PC-9 (cell line): ENCODE measurements around the gene MAGI1.

Experiments
- EZH2 ChIP-seq: fragments of 200-600 bp; sonication (generic); IDR thresholded peaks from 2 replicates; pipeline ENCODE4 v1.8.0; 2017; ENCODE audit warnings: antibody characterized with exemption, low read depth
- TF ChIP-seq, protein P1 (sequence below): fragments of 200-600 bp; sonication (generic); conservative IDR thresholded peaks from 2 replicates; pipeline ENCODE4 v1.6.1; 2017; ENCODE audit warnings: mixed run types, antibody characterized with exemption, mild to moderate bottlenecking, moderate library complexity

- TF ChIP-seq EZH2 = no peak
- TF ChIP-seq, protein P1, sequence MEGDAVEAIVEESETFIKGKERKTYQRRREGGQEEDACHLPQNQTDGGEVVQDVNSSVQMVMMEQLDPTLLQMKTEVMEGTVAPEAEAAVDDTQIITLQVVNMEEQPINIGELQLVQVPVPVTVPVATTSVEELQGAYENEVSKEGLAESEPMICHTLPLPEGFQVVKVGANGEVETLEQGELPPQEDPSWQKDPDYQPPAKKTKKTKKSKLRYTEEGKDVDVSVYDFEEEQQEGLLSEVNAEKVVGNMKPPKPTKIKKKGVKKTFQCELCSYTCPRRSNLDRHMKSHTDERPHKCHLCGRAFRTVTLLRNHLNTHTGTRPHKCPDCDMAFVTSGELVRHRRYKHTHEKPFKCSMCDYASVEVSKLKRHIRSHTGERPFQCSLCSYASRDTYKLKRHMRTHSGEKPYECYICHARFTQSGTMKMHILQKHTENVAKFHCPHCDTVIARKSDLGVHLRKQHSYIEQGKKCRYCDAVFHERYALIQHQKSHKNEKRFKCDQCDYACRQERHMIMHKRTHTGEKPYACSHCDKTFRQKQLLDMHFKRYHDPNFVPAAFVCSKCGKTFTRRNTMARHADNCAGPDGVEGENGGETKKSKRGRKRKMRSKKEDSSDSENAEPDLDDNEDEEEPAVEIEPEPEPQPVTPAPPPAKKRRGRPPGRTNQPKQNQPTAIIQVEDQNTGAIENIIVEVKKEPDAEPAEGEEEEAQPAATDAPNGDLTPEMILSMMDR = no peak
Measured at GRCh38 chr3:65869798-65870197, 168.9 kb downstream of the MAGI1 start.
